ENCODE data around the gene KIAA0408. TPM values are rescaled to one million over a fixed set of nuclear protein-coding genes. Genes with fewer than 3 reads are reported as not detected.
A peak's percentile ranks its signal among the peaks of the same experiment; 100 is the strongest.

Gene KIAA0408
- polyA plus RNA-seq, 1 of the 3 experiments (the other 2 are of a cell fraction): 4.0 TPM

DNA sequence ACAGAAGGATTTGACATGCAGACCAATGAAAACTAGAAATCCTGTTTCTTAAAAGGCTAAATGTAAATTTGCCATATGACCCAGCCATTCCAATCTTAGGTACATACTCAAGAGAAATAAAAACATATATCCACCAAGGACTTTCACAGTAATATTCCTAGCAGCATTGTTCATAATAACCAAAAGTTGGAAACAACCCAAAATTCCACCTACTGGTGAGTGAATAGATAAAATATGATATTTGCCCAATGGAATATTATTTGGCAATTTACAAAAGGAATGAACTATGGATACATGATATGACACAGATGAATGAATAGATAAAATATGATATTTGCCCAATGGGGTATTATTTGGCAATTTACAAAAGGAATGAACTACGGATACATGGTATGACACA, 37.3 kb upstream of the KIAA0408 start:
- TF ChIP-seq, protein P1, sequence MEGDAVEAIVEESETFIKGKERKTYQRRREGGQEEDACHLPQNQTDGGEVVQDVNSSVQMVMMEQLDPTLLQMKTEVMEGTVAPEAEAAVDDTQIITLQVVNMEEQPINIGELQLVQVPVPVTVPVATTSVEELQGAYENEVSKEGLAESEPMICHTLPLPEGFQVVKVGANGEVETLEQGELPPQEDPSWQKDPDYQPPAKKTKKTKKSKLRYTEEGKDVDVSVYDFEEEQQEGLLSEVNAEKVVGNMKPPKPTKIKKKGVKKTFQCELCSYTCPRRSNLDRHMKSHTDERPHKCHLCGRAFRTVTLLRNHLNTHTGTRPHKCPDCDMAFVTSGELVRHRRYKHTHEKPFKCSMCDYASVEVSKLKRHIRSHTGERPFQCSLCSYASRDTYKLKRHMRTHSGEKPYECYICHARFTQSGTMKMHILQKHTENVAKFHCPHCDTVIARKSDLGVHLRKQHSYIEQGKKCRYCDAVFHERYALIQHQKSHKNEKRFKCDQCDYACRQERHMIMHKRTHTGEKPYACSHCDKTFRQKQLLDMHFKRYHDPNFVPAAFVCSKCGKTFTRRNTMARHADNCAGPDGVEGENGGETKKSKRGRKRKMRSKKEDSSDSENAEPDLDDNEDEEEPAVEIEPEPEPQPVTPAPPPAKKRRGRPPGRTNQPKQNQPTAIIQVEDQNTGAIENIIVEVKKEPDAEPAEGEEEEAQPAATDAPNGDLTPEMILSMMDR (IDR thresholded peaks at IDR 0.05): peak; percentile 35; the same call in 1 of the 2 replicates
- peak; percentile 33; the same call in 1 of the 2 replicates for TF ChIP-seq NFIC (IDR thresholded peaks at IDR 0.05; ENCODE audit: borderline replicate concordance)
- no peak for TF ChIP-seq SIN3A (IDR thresholded peaks at IDR 0.05; ENCODE audit: borderline replicate concordance, low read depth, low read length)
- TF ChIP-seq ELF1 (IDR thresholded peaks at IDR 0.05): no peak
- H3K9me3 ChIP-seq: no peaks in the 10 kb centered on the region
- H4K20me1 ChIP-seq (ENCODE audit: insufficient read depth): no peaks in the 10 kb centered on the region
- H3K9me2 ChIP-seq: no peaks in the 10 kb centered on the region
- no peaks in the 10 kb centered on the region for H3K4me1 ChIP-seq (ENCODE audit: control insufficient read depth in 1 of 2, insufficient read depth in 2 of 2, low read depth in 1 of 2, low read length in 1 of 2)
- H3K27me3 ChIP-seq (ENCODE audit: insufficient read depth): no peaks in the 10 kb centered on the region
- no peak overlapping the region for H3K9ac ChIP-seq
- no peak overlapping the region for H3K27ac ChIP-seq (ENCODE audit: low read depth in 2 of 2, low read length in 1 of 2)
- H3K36me3 ChIP-seq (replicated peaks in 1 of 2; ENCODE audit: control insufficient read depth in 1 of 2, insufficient read depth in 2 of 2, low read length in 1 of 2): peaks cover 6 to 22% of the 10 kb centered on the region in 2 experiments
- ChIA-PET CTCF (interaction anchor here (0.8 to 17.9 kb wide), 5 partner anchors 9 to 32 kb away, joined by 3 to 163 read pairs (median 4); partner anchors contain the start of gene MTCL3), POLR2A (no interaction called here)
- WGBS (ENCODE audit: low lambda C conversion rate): 100% methylated on average over 1 of the region's 1 CpG
- no peak overlapping the region for H3K4me3 ChIP-seq (ENCODE audit: low read depth in 2 of 2, low read length in 1 of 2)
- H3K79me2 ChIP-seq (ENCODE audit: insufficient read depth): no peaks in the 10 kb centered on the region
- DNase-seq: no peak
- no peaks in the 10 kb centered on the region for H3F3A ChIP-seq (replicated peaks; ENCODE audit: insufficient read depth)
- H3K4me2 ChIP-seq: no peak overlapping the region
- no peak overlapping the region for H2AFZ ChIP-seq (ENCODE audit: low read depth)

DNA sequence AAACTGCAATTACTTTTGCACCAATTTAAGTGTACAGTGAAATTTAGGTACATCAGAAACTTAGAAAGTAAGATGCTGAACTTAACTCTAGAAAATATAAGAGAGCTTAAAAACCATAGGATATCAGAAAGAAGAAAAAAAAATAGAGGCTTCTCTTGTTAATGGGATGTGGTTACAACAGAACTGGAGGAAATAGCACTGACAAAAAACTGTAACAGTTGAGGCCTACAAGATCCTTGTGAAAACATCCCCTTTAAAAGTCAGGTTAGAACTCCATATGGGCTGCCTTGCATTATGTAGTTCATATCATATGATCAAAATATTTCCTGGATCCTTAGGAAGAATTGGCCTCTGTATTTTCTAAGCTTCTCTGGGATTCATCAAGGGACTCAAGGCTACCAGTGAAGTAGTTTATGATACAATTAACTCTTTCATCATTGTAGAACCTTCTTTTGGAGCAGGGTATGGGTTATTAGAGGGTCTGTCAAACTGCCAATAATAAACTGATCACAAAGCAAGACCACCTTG, 35.1 kb upstream of the KIAA0408 start:
- Histone ChIP-seq H3F3A (replicated peaks; ENCODE audit: insufficient read depth) (no peaks in the 10 kb centered on the region), H3K4me3 (ENCODE audit: low read depth in 2 of 2, low read length in 1 of 2) (no peak overlapping the region), H3K9ac (no peak overlapping the region), H3K27ac (ENCODE audit: low read depth in 2 of 2, low read length in 1 of 2) (no peak overlapping the region), H3K4me2 (no peak overlapping the region), H3K36me3 (replicated peaks in 1 of 2; ENCODE audit: control insufficient read depth in 1 of 2, insufficient read depth in 2 of 2, low read length in 1 of 2) (peaks cover 16 to 20% of the 10 kb centered on the region in 2 experiments), H3K4me1 (ENCODE audit: control insufficient read depth in 1 of 2, insufficient read depth in 2 of 2, low read depth in 1 of 2, low read length in 1 of 2) (no peaks in the 10 kb centered on the region), H2AFZ (ENCODE audit: low read depth) (no peak overlapping the region), H3K27me3 (ENCODE audit: insufficient read depth) (no peaks in the 10 kb centered on the region), H3K9me3 (no peaks in the 10 kb centered on the region), H3K79me2 (ENCODE audit: insufficient read depth) (no peaks in the 10 kb centered on the region), H3K9me2 (no peaks in the 10 kb centered on the region), H4K20me1 (ENCODE audit: insufficient read depth) (no peaks in the 10 kb centered on the region)
- DNase-seq: no peak
- TF ChIP-seq, protein P1 (IDR thresholded peaks at IDR 0.05): no peak
- TF ChIP-seq GABPA (IDR thresholded peaks at IDR 0.05; ENCODE audit: low read depth): no peak
- no peak for TF ChIP-seq RXRA (IDR thresholded peaks at IDR 0.05; ENCODE audit: borderline replicate concordance, low read depth)
- TF ChIP-seq, protein P2, sequence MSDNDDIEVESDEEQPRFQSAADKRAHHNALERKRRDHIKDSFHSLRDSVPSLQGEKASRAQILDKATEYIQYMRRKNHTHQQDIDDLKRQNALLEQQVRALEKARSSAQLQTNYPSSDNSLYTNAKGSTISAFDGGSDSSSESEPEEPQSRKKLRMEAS (IDR thresholded peaks at IDR 0.05; ENCODE audit: low read depth): no peak
- TF ChIP-seq, protein P3, sequence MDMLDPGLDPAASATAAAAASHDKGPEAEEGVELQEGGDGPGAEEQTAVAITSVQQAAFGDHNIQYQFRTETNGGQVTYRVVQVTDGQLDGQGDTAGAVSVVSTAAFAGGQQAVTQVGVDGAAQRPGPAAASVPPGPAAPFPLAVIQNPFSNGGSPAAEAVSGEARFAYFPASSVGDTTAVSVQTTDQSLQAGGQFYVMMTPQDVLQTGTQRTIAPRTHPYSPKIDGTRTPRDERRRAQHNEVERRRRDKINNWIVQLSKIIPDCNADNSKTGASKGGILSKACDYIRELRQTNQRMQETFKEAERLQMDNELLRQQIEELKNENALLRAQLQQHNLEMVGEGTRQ (IDR thresholded peaks at IDR 0.05; ENCODE audit: borderline replicate concordance, low read depth, low read length): no peak
- no peak for TF ChIP-seq JUND (IDR thresholded peaks at IDR 0.05)
- no peak for TF ChIP-seq RAD21 (IDR thresholded peaks at IDR 0.05; ENCODE audit: low read length)
- TF ChIP-seq TAF1 (IDR thresholded peaks at IDR 0.05; ENCODE audit: borderline replicate concordance, low read depth, low read length): no peak
- no peak for TF ChIP-seq SIN3A (IDR thresholded peaks at IDR 0.05; ENCODE audit: borderline replicate concordance, low read depth, low read length)
- ChIA-PET POLR2A (no interaction called here), CTCF (interaction anchor here (2.2 to 17.9 kb wide), 2 partner anchors 23 to 45 kb away, joined by 6 to 163 read pairs; partner anchors contain the start of gene MTCL3)

All from SK-N-SH (cell line).